ENCODE results near the gene SULF2.

The SULF2 gene

DNA sequence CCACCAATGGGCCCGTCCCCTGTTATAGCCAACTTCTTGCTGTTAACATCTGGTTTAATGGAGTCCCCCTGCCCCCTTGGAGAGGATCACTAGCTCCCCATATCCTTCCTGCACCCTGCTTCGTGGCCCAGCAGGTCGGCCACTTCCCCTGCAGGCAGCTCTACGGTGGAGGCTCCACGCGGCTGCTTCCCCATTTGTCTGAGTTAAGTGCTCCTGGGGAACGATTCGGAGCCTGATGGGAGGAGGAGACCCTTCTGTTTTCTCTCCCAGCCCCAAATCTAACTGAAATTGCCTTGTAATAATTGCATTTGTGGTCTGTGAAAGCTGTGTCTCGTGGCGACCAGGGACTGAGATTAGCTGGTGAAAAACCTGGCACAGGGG lies 74.6 kb downstream of the SULF2 start:
- H3K27ac ChIP-seq = no peak overlapping the region
- no peak for TF ChIP-seq ZFX (IDR thresholded peaks at IDR 0.05)
- TF ChIP-seq CTCF (conservative IDR thresholded peaks at IDR 0.05) = no peak

DNA sequence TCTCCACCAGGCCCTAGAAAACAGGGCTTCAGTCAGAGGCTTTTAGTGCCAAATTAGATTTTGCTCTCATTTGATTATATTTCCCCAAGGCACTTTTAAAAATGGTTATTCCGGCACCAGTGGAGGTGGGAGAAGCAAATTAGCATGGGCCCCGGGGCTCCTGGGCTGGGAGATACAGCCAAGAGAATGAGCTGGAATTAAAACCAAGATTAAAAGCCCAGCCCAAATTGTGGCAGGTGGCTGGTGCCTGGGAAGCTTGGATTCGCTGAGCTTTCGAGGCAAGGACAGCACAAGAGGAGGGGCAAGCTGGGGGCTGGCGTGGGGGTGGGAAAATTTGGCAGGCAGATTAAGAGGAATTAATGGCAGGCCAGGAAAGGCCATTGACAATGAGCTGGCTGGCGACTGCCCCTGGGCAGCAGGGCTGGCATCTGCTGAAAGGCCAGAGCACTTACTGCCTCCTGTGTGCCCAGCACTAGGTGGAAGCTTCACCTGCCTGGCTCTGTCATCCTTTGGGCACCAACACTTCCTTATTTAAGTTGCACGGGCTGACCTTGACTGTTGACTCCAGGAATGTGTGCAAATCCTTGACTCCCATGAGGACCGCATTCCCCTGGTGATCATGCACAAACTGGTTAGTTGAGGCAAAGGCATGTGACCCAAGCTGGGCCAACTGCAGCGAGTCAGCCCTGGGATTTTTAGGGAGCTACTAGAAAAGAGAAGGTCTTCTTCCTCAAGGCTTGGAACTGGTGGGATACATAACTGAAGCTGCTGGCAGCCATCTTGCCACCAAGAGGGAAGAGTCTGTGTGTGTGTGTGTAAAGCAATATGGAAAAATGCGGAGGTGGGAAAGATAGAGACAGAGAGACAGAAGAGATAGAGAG lies 76.1 kb downstream of the SULF2 start:
- H3K27ac ChIP-seq = no peak overlapping the region
- TF ChIP-seq CTCF (conservative IDR thresholded peaks at IDR 0.05) (no peak), ZFX (IDR thresholded peaks at IDR 0.05) (no peak)

DNA sequence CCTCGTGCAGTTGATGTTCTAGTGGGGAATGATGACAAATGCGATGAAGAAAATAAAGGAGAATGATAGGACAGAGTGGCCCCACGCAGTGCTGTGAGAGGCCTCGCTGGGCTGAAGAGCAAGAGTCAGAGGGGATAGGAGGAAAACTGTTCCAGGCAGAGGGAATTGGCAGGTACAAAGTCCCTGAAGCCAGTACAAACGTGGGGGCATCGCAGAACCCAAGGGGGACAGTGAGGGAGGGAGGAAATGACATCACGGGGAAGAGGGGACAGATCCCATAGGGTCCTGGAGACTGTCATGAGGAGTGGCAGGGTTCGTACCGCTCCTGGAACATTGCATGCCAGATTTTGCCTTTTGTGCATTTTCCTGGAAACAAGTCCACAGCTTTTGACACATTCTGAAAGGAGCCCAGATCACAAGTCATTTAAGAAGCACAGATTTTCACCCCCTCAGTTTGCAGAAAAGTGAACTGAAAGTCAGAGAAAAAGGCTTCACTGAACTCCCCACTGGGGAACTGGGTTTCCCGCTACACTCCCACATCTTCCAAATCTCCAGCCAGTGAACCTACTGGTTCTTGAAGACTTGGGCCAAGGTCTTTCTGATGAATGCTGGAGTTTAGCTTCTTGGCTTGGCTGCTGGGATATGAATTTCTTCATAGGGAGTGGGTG lies 77.0 kb downstream of the SULF2 start:
- TF ChIP-seq ZFX (IDR thresholded peaks at IDR 0.05) (no peak), CTCF (conservative IDR thresholded peaks at IDR 0.05) (no peak)
- no peak overlapping the region for H3K27ac ChIP-seq

DNA sequence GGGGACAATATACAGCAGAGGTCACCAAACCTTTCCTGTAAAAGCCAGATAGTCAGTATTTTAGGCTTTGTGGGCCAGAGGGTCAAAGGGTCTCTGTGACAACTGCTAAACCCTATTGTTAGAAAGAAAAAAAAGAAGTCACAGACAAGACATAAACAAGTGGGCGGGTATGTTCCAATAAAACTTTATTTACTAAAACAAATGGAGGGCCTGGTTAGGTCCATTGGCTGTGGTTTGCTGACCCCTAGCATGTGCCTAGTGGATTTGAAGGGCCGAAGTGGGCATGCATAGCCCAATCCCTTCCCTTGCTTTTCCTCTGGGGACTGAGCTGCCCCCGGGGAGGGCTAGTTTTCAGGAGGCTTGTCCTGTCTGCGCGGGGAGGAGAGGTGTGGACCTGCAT lies 78.9 kb downstream of the SULF2 start:
- H3K27ac ChIP-seq = no peak overlapping the region
- no peak for TF ChIP-seq CTCF (conservative IDR thresholded peaks at IDR 0.05)
- no peak for TF ChIP-seq ZFX (IDR thresholded peaks at IDR 0.05)

DNA sequence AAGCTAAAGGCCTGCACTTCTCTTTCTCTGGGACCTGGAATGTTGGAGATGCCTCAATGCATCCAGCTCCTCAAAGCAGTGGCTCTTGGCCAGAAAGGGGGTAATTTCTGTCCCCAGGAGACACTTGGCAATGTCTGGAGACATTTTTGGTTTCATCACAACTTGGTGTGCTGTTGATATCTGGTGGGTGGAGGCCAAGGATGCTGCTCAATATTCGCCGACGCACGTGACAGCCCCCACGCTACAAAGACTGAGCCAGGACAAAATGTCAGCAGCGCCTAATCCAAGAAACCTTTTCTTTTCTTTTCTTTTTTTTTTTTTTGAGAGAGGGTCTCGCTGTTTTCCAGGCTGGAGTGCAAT lies 79.8 kb downstream of the SULF2 start:
- no peak overlapping the region for H3K27ac ChIP-seq
- TF ChIP-seq ZFX (IDR thresholded peaks at IDR 0.05) (no peak), CTCF (conservative IDR thresholded peaks at IDR 0.05) (no peak)

DNA sequence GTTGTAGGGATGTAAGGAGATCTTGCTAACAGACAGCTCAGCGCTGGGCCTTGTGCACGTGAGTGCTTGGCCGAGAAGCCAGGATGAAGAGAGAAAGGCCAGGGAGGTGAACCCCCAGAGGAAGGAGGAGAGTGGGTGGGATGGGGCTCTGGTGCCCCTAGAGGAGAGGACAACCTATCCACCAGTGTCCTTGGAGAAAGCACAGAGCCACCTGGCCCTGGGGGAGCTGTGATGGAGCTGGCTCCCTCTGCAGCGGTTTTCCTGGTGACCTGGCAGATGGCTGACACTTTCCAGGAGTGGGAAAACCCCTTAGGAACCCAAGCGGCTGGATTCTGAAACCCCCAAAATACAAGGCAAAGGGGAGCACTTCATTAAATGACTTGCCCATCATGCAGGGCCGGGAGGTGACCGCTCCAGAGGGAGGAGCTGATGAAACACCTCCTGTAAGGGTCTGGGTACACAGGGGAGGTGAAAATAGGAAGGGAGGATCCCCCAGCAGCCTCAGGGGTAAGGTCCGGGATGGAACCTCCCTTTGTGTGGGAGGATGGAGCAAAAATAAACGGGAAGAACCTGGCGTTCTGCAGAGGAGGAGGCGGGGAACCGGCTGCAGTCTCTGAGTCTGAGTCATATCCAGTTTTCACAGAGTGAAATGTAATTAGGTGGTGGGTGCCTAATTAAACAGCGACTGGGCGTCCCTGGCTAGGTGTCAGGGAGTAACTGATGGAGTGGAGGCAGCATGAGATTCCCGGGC lies 80.4 kb downstream of the SULF2 start:
- no peak overlapping the region for H3K27ac ChIP-seq
- TF ChIP-seq ZFX (IDR thresholded peaks at IDR 0.05) = no peak
- no peak for TF ChIP-seq CTCF (conservative IDR thresholded peaks at IDR 0.05)

DNA sequence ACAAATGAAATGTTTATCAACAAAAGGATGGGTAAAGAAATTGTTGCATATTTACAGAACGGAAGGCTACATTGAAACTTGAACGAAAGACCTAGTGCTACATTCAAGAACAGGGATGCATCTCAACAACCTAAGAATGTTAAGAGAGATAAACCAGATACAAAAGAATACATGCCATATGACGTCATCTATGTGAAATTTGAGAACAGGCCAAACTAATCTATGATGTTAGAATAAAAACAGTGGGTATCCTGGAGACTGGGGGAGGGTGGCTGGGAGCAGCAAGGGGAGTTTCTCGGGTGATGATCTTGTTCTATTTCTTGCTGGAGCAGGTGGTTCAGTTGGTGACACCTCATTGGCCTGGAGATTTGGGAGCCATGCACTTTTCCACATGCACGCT lies 81.5 kb downstream of the SULF2 start:
- no peak overlapping the region for H3K27ac ChIP-seq
- TF ChIP-seq ZFX (IDR thresholded peaks at IDR 0.05) (no peak), CTCF (conservative IDR thresholded peaks at IDR 0.05) (no peak)
